ENCODE measurements around the gene TP53I13. TPM values are rescaled to one million over a fixed set of nuclear protein-coding genes. Genes with fewer than 3 reads are reported as not detected.

The TP53I13 gene
- total RNA-seq, 1 donor from 2014 or later: 31.2 TPM

DNA sequence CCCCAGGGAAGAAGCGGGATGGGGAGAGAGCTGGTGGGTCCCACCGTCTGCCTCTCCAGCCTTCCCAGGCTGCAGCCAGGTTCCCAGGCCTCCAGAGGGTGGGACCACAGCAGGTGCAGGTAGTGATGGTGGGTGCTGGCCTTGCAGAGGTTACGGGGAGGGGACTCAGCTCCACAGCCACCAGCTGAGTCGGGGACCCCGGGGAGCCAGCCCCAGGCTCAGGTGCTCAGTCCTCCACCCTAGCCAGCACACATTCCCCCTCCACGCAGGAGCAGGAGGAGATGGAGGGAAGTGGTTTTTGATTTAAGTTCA, 5.0 kb downstream of the TP53I13 start:
- Mint-ChIP-seq H3K27ac (peak overlapping the region; percentile 21), H3K4me3 (no peak overlapping the region), H3K36me3 (peaks cover 5% of the 10 kb centered on the region), H3K9me3 (no peaks in the 10 kb centered on the region), H3K27me3 (ENCODE audit: low read depth) (no peaks in the 10 kb centered on the region), H3K4me1 (peaks cover 19% of the 10 kb centered on the region)
- TF ChIP-seq, protein P1, sequence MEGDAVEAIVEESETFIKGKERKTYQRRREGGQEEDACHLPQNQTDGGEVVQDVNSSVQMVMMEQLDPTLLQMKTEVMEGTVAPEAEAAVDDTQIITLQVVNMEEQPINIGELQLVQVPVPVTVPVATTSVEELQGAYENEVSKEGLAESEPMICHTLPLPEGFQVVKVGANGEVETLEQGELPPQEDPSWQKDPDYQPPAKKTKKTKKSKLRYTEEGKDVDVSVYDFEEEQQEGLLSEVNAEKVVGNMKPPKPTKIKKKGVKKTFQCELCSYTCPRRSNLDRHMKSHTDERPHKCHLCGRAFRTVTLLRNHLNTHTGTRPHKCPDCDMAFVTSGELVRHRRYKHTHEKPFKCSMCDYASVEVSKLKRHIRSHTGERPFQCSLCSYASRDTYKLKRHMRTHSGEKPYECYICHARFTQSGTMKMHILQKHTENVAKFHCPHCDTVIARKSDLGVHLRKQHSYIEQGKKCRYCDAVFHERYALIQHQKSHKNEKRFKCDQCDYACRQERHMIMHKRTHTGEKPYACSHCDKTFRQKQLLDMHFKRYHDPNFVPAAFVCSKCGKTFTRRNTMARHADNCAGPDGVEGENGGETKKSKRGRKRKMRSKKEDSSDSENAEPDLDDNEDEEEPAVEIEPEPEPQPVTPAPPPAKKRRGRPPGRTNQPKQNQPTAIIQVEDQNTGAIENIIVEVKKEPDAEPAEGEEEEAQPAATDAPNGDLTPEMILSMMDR (IDR thresholded peaks at IDR 0.05; ENCODE audit: unreplicated experiment): no peak
- DNase-seq (ENCODE audit: low spot score in 2 of 2, unreplicated experiment in 2 of 2): peak in 1 of 2 experiments; percentile 18

- DNase-seq (ENCODE audit: low spot score in 2 of 2, unreplicated experiment in 2 of 2): no peak
- Mint-ChIP-seq H3K36me3 (peaks cover 5% of the 10 kb centered on the region), H3K27me3 (ENCODE audit: low read depth) (no peaks in the 10 kb centered on the region), H3K9me3 (no peaks in the 10 kb centered on the region), H3K4me1 (peaks cover 18% of the 10 kb centered on the region), H3K4me3 (no peak overlapping the region), H3K27ac (no peak overlapping the region)
- TF ChIP-seq, protein P1 (IDR thresholded peaks at IDR 0.05; ENCODE audit: unreplicated experiment): no peak
These were observed 5.6 kb downstream of the TP53I13 start for GRCh38 chr17:29573871-29574731.

- no peak overlapping the region for H3K27ac Mint-ChIP-seq
- no peaks in the 10 kb centered on the region for H3K27me3 Mint-ChIP-seq (ENCODE audit: low read depth)
- DNase-seq (ENCODE audit: low spot score in 2 of 2, unreplicated experiment in 2 of 2): peak in 1 of 2 experiments; percentile 18
- no peak overlapping the region for H3K4me3 Mint-ChIP-seq
- peaks cover 6% of the 10 kb centered on the region for H3K36me3 Mint-ChIP-seq
- TF ChIP-seq, protein P1 (IDR thresholded peaks at IDR 0.05; ENCODE audit: unreplicated experiment): no peak
- peaks cover 12% of the 10 kb centered on the region for H3K4me1 Mint-ChIP-seq
- no peaks in the 10 kb centered on the region for H3K9me3 Mint-ChIP-seq
These were observed 6.4 kb downstream of the TP53I13 start for GRCh38 chr17:29574732-29575510.

DNA sequence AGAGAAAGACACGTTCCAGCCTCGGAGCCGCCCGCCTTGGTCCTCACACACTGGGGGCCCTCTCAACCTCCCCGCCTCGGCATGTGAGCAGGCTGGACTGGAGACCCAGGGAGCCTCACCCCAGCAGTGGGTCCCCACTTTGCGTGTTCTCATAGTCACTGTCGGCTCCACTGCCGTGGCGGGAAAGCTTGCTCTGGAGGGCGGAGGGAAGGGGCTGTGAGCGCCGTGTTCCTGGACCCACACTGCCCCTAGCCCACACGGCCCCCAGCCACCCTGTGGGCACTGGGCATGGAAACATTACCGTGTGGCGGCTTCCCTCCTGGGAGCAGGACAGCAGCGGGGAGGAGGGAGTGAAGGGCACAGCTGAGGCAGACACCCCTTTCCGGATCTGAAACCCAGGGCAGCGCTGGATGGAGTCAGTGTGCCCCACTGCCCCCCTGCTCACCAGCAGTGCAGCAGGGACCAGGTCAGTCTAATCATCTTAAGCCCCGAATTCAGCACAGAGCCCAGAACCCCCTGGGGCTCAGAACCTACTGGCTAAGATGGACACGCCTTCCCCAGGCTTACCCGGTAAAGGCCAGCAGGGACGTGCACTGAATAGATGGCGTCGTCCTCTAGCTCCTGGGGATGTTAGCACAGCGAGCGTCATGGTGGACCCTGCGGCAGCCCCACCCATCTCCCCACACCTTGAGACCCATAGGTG, 7.2 kb downstream of the TP53I13 start:
- no peak overlapping the region for H3K4me3 Mint-ChIP-seq
- DNase-seq (ENCODE audit: low spot score in 2 of 2, unreplicated experiment in 2 of 2): peak in 1 of 2 experiments; percentile 11
- H3K9me3 Mint-ChIP-seq: no peaks in the 10 kb centered on the region
- peaks cover 11% of the 10 kb centered on the region for H3K4me1 Mint-ChIP-seq
- TF ChIP-seq, protein P1 (IDR thresholded peaks at IDR 0.05; ENCODE audit: unreplicated experiment): no peak
- H3K36me3 Mint-ChIP-seq: peaks cover 12% of the 10 kb centered on the region
- H3K27me3 Mint-ChIP-seq (ENCODE audit: low read depth): no peaks in the 10 kb centered on the region
- H3K27ac Mint-ChIP-seq: no peak overlapping the region

- TF ChIP-seq, protein P1 (IDR thresholded peaks at IDR 0.05; ENCODE audit: unreplicated experiment): no peak
- DNase-seq (ENCODE audit: low spot score in 2 of 2, unreplicated experiment in 2 of 2): no peak
- no peaks in the 10 kb centered on the region for H3K27me3 Mint-ChIP-seq (ENCODE audit: low read depth)
- no peak overlapping the region for H3K4me3 Mint-ChIP-seq
- H3K27ac Mint-ChIP-seq: no peak overlapping the region
- H3K36me3 Mint-ChIP-seq: peaks cover 11% of the 10 kb centered on the region
- H3K9me3 Mint-ChIP-seq: no peaks in the 10 kb centered on the region
- peaks cover 8% of the 10 kb centered on the region for H3K4me1 Mint-ChIP-seq
These were observed 7.9 kb downstream of the TP53I13 start for GRCh38 chr17:29576214-29577000.
